Right hindlimb (tissue), 1 donor: ENCODE data around the gene FAM53B.

ENCODE experiments used
- DNase-seq: peaks from one replicate; pipeline ENCODE4 v3.0.0-alpha.2; 2018

The FAM53B gene

DNA sequence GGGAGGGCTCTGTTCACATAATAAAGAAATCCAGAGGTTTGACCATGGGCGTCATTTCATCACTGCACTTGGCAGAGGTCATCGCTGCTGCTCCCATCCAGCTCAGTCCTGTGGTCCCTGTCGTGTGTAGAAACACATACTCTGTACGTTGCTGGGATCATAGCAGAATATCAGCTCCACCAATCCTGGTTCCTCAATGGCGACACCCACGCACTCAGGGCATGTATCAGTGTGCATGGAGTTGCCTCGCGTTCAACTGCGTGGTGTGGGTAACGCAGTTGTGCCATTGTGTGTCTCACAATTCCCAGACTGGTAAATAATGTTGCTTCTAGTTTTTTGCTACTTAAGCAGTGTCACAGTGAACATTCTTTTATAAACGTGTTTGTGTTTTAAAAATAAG, 171.4 kb downstream of the FAM53B start:
- DNase-seq = no peak

DNA sequence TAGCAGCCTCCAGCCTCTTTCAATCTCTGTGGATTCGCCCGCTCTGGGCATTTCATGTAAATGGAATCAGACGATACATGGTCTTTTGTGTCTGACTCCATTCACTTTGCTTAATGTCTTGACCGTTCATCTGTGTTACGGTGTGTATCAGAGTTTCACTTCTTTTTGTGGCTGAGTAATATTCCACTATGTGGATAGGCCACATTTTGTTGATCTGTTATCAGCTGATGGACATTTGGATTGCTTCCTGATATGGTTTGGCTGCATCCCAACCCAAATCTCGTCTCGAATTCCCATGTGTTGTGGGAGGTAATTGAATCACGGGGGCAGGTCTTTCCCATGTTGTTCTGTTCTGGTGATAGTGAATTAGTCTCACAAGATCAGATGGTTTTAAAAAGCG, 173.5 kb downstream of the FAM53B start:
- DNase-seq = no peak

DNA sequence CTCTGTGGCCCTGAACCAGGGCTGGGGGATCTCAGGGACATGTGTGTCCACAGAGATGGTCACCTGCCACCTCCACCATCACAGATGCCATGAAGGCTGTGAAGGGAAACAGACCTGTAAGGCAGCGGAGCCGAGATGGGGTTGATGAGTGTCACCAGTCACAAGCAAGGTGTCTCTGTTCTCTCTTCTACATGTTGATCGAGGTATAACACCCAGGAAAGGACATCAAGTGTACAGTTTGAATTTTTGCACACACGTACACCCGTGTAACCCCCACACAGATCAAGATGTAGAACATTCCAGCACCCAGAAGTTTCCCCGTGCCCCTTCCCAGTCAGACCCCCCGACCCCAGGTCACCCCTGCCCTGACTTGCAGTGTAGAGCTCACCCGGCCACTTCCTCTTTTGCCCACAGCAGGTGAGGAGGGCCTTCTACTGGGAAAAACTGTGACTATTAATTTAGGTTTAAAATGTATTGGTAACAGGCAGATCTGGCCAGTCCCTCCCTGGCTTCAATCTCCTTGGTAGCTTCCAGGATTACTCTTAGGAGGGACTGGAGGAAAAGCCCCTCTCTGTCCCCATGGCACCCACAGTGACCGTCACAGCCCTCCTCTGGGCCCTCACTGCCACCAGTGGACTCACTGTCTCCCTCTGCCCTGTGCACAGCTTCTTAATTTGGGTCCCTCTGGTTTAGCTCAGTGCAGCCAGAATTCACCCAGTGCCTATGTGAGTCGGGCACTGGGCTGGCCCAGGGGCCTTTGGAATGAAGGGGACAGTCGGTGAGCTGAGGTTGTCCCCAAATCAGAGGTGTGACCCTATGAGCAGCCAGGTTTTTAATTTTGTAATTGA, 174.3 kb downstream of the FAM53B start:
- no peak for DNase-seq
